Measurements from ENCODE around the gene OAT.

OAT gene
- long read RNA-seq = 0 reads

- Histone ChIP-seq H3K27ac (replicated peaks) (no peak within 1 kb of the TSS), H3K27me3 (ENCODE audit: insufficient read depth, poor library complexity, severe bottlenecking) (peaks cover 39% of the 10 kb centered on the region)
- TF ChIP-seq SPI1 (IDR thresholded peaks at IDR 0.05; ENCODE audit: borderline replicate concordance, low read depth) (no peak), CTCF (IDR thresholded peaks at IDR 0.05; ENCODE audit: insufficient read depth, low read length) (no peak), REST (IDR thresholded peaks at IDR 0.05; ENCODE audit: insufficient replicate concordance, low read depth) (no peak), GABPA (IDR thresholded peaks at IDR 0.05; ENCODE audit: low read depth) (no peak), POLR2AphosphoS5 (IDR thresholded peaks at IDR 0.05; ENCODE audit: low read depth) (no peak)
These were observed at the start of gene OAT for GRCh38 chr10:124418726-124419501. OAT (minus strand) TSS chr10:124418923; CDS start chr10:124412171, 6,752 bp downstream.

DNA sequence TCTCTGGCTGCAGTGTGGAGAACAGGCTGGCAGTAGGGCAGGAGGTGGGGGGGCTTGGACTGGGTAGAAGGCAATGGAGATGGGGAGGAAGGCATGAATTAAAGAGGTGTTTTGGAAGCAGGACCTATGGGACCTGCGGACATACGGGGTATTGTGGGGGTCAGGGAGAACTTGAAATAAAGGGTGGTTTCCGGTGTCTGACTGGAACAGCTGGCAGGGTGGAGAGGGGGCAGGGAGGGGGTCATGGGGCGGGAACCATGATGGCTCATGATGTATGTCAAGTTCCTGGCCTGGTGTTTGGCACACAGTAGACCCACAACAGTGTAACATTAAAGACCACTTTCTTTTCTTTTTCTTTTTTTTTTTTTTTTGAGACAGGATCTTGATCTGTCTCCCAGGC lies 48.4 kb upstream of the OAT start:
- H3K4me3 ChIP-seq (replicated peaks; ENCODE audit: insufficient read depth, low read length) = no peak overlapping the region
- no peak overlapping the region for H3K27ac ChIP-seq (replicated peaks)
- no peak for DNase-seq (ENCODE audit: low read depth in 1 of 2, low spot score in 1 of 2)
- no peak for TF ChIP-seq POLR2AphosphoS5 (IDR thresholded peaks at IDR 0.05; ENCODE audit: low read depth)
- TF ChIP-seq SPI1 (IDR thresholded peaks at IDR 0.05; ENCODE audit: borderline replicate concordance, low read depth) = no peak
- TF ChIP-seq CTCF (IDR thresholded peaks at IDR 0.05; ENCODE audit: insufficient read depth, low read length) = no peak
- TF ChIP-seq REST (IDR thresholded peaks at IDR 0.05; ENCODE audit: insufficient replicate concordance, low read depth) = no peak
- TF ChIP-seq GABPA (IDR thresholded peaks at IDR 0.05; ENCODE audit: low read depth) = no peak
- no peaks in the 10 kb centered on the region for H3K27me3 ChIP-seq (ENCODE audit: insufficient read depth, poor library complexity, severe bottlenecking)

More at GRCh38 chr10:124418726-124419501, at the start of gene OAT:
- H3K4me3 ChIP-seq (replicated peaks; ENCODE audit: insufficient read depth, low read length) = peak within 1 kb of the TSS; percentile 57
- DNase-seq (ENCODE audit: low read depth in 1 of 2, low spot score in 1 of 2) = peak; percentile 72 to 84

DNA sequence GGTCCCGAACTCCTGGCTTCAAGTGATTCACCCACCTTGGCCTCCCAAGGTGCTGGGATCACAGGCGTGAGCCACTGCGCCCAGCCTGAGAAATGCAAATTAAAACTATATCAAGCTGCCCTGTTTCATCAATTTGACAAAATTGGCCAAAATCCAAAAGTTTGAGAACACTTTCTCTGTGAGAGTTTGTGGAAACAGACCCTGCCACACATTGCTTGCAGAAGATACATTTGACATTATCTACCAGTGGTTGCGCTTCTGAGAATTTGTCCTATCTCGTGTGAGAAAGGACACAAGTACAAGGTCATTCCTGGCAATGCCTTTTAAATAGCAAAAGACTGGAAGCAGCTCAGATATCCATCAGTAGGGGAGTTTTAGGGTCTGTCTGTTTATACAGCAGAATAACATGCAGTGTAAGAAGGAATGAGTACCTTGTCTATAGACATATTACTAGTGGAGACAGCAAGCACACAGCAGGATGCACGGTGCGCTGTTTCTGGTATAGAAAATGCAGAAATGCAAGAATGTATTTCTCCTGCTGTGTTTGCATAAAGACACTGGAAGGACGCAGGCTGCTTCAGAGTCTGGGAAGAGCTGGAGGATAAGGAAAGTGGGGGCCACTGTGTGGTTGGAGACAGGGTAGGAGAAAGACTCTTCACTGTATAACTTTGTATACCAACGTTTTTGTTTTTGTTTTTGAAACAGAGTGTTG lies 47.2 kb upstream of the OAT start:
- Histone ChIP-seq H3K27me3 (ENCODE audit: insufficient read depth, poor library complexity, severe bottlenecking) (no peaks in the 10 kb centered on the region), H3K27ac (replicated peaks) (no peak overlapping the region), H3K4me3 (replicated peaks; ENCODE audit: insufficient read depth, low read length) (no peak overlapping the region)
- no peak for TF ChIP-seq CTCF (IDR thresholded peaks at IDR 0.05; ENCODE audit: insufficient read depth, low read length)
- TF ChIP-seq POLR2AphosphoS5 (IDR thresholded peaks at IDR 0.05; ENCODE audit: low read depth) = no peak
- no peak for DNase-seq (ENCODE audit: low read depth in 1 of 2, low spot score in 1 of 2)
